Measurements from ENCODE around the gene KIF3C. TPM values are rescaled to one million over a fixed set of nuclear protein-coding genes. Genes with fewer than 3 reads are reported as not detected.

KIF3C gene
- polyA plus RNA-seq, 1 donor from 2014 or later: 53.6 TPM

- Histone ChIP-seq H3K36me3 (ENCODE audit: insufficient read depth, low read length) (peaks cover 13% of the 10 kb centered on the region), H3K9me3 (ENCODE audit: low read length) (no peaks in the 10 kb centered on the region), H3K27me3 (ENCODE audit: insufficient read depth, low read depth, low read length) (no peaks in the 10 kb centered on the region), H4K20me1 (ENCODE audit: insufficient read depth) (no peaks in the 10 kb centered on the region), H3K4me3 (ENCODE audit: low read length) (no peak overlapping the region), H3F3A (ENCODE audit: insufficient read depth, low read length, poor library complexity, severe bottlenecking) (no peaks in the 10 kb centered on the region), H3K9ac (ENCODE audit: low read length) (no peak overlapping the region), H3K27ac (ENCODE audit: low read length) (no peak overlapping the region), H2AFZ (ENCODE audit: low read depth, low read length) (no peak overlapping the region), H3K9me2 (ENCODE audit: insufficient read depth, low read length) (no peaks in the 10 kb centered on the region), H3K79me2 (replicated peaks; ENCODE audit: insufficient read depth, low read length) (no peaks in the 10 kb centered on the region), H3K4me2 (ENCODE audit: low read length) (no peak overlapping the region)
- TF ChIP-seq RAD21 (conservative IDR thresholded peaks at IDR 0.05) (no peak), MXI1 (conservative IDR thresholded peaks at IDR 0.05; ENCODE audit: poor library complexity, severe bottlenecking) (no peak), POLR2AphosphoS5 (IDR thresholded peaks at IDR 0.05) (no peak), EZH2 (IDR thresholded peaks at IDR 0.05; ENCODE audit: borderline replicate concordance, insufficient read depth, low read length, poor library complexity, severe bottlenecking) (no peak)
Measured at GRCh38 chr2:25926984-25927756, 55.1 kb downstream of the KIF3C start.

GRCh38 chr2:25922501-25922900 is 59.8 kb downstream of the KIF3C start:
- H4K20me1 ChIP-seq (ENCODE audit: insufficient read depth): no peaks in the 10 kb centered on the region
- no peak overlapping the region for H3K4me3 ChIP-seq (ENCODE audit: low read length)
- no peaks in the 10 kb centered on the region for H3K79me2 ChIP-seq (replicated peaks; ENCODE audit: insufficient read depth, low read length)
- H3K27me3 ChIP-seq (ENCODE audit: insufficient read depth, low read depth, low read length): no peaks in the 10 kb centered on the region
- H3K9ac ChIP-seq (ENCODE audit: low read length): no peak overlapping the region
- peaks cover 5% of the 10 kb centered on the region for H3K36me3 ChIP-seq (ENCODE audit: insufficient read depth, low read length)
- H3K9me3 ChIP-seq (ENCODE audit: low read length): no peaks in the 10 kb centered on the region
- no peaks in the 10 kb centered on the region for H3K9me2 ChIP-seq (ENCODE audit: insufficient read depth, low read length)
- no peak overlapping the region for H2AFZ ChIP-seq (ENCODE audit: low read depth, low read length)
- H3K4me2 ChIP-seq (ENCODE audit: low read length): no peak overlapping the region
- no peaks in the 10 kb centered on the region for H3F3A ChIP-seq (ENCODE audit: insufficient read depth, low read length, poor library complexity, severe bottlenecking)
- H3K27ac ChIP-seq (ENCODE audit: low read length): no peak overlapping the region
- TF ChIP-seq, protein P1, sequence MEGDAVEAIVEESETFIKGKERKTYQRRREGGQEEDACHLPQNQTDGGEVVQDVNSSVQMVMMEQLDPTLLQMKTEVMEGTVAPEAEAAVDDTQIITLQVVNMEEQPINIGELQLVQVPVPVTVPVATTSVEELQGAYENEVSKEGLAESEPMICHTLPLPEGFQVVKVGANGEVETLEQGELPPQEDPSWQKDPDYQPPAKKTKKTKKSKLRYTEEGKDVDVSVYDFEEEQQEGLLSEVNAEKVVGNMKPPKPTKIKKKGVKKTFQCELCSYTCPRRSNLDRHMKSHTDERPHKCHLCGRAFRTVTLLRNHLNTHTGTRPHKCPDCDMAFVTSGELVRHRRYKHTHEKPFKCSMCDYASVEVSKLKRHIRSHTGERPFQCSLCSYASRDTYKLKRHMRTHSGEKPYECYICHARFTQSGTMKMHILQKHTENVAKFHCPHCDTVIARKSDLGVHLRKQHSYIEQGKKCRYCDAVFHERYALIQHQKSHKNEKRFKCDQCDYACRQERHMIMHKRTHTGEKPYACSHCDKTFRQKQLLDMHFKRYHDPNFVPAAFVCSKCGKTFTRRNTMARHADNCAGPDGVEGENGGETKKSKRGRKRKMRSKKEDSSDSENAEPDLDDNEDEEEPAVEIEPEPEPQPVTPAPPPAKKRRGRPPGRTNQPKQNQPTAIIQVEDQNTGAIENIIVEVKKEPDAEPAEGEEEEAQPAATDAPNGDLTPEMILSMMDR (IDR thresholded peaks at IDR 0.05; ENCODE audit: poor library complexity, severe bottlenecking): no peak
- no peak for TF ChIP-seq MXI1 (conservative IDR thresholded peaks at IDR 0.05; ENCODE audit: poor library complexity, severe bottlenecking)
- TF ChIP-seq EP300 (conservative IDR thresholded peaks at IDR 0.05; ENCODE audit: poor library complexity, severe bottlenecking): no peak
- TF ChIP-seq, protein P2, sequence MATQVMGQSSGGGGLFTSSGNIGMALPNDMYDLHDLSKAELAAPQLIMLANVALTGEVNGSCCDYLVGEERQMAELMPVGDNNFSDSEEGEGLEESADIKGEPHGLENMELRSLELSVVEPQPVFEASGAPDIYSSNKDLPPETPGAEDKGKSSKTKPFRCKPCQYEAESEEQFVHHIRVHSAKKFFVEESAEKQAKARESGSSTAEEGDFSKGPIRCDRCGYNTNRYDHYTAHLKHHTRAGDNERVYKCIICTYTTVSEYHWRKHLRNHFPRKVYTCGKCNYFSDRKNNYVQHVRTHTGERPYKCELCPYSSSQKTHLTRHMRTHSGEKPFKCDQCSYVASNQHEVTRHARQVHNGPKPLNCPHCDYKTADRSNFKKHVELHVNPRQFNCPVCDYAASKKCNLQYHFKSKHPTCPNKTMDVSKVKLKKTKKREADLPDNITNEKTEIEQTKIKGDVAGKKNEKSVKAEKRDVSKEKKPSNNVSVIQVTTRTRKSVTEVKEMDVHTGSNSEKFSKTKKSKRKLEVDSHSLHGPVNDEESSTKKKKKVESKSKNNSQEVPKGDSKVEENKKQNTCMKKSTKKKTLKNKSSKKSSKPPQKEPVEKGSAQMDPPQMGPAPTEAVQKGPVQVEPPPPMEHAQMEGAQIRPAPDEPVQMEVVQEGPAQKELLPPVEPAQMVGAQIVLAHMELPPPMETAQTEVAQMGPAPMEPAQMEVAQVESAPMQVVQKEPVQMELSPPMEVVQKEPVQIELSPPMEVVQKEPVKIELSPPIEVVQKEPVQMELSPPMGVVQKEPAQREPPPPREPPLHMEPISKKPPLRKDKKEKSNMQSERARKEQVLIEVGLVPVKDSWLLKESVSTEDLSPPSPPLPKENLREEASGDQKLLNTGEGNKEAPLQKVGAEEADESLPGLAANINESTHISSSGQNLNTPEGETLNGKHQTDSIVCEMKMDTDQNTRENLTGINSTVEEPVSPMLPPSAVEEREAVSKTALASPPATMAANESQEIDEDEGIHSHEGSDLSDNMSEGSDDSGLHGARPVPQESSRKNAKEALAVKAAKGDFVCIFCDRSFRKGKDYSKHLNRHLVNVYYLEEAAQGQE (IDR thresholded peaks at IDR 0.05; ENCODE audit: borderline replicate concordance): no peak
- no peak for TF ChIP-seq SMC3 (conservative IDR thresholded peaks at IDR 0.05; ENCODE audit: poor library complexity)
- no peak for TF ChIP-seq POLR2AphosphoS5 (IDR thresholded peaks at IDR 0.05)
- TF ChIP-seq EZH2 (IDR thresholded peaks at IDR 0.05; ENCODE audit: borderline replicate concordance, insufficient read depth, low read length, poor library complexity, severe bottlenecking): no peak
- no peak for TF ChIP-seq TAF1 (IDR thresholded peaks at IDR 0.05; ENCODE audit: low read depth)
- no peak for TF ChIP-seq RAD21 (conservative IDR thresholded peaks at IDR 0.05)

Measured in neural cell (in vitro differentiated cells).